K562 (cell line): ENCODE measurements around the gene CCL3. TPM values are rescaled to one million over a fixed set of nuclear protein-coding genes. Genes with fewer than 3 reads are reported as not detected.

Experiments
- ATAC-seq: fragments of 200-7000 bp; cut with Tn5 transposase; 3 replicates; pipeline ENCODE4 v1.9.1; 2020; ENCODE audit warnings: moderate library complexity
- BruUV-seq: library from RNA; stranded (reverse); fragments of 400-500 nt; replicated peaks from 2 replicates; lab custom pipeline; 2021; lab: Mats Ljungman, UMichigan
- CTCF ChIA-PET: fragments of 300-600 bp; formaldehyde crosslinking; extraction: SDS; loops from one replicate; lab custom pipeline; 2021; ENCODE audit warnings: low intra/inter-chr PET ratio; lab: Yijun Ruan, JAX
- POLR2A ChIA-PET: fragments of 300-600, 350-650 bp; sonication (Branson Sonifier 250); formaldehyde crosslinking; extraction: SDS; loops from one replicate; lab custom pipeline; 2021; ENCODE audit warnings: antibody characterized with exemption, inconsistent platforms; lab: Yijun Ruan, JAX
- DNase-seq, 4 experiments: peaks; one replicate each; pipeline versions ENCODE4 v3.0.0 to v3.0.0-alpha.2; 2011 to 2018; ENCODE audit warnings: low spot score in 3 of 4, mixed read lengths in 3 of 4; ENCODE audit errors: extremely low read depth in 1 of 4
- FAIRE-seq: peaks from 2 replicates; lab custom pipeline; 2011; peaks lifted over from hg19 to GRCh38; lab: Jason Lieb, UNC
- H2AFZ ChIP-seq: 2 replicates; pipeline ENCODE4 v1.6.0; 2011; ENCODE audit warnings: low read depth, low read length, control low read depth, inconsistent platforms
- H3K27ac ChIP-seq: fragments of 200-600 bp; 3 replicates; pipeline ENCODE4 v1.8.0; 2011; ENCODE audit warnings: low read depth, mild to moderate bottlenecking, control low read depth, inconsistent platforms, low read length, moderate library complexity, mixed read lengths; ENCODE audit errors: extremely low read depth
- H3K27me3 ChIP-seq, 2 experiments: fragments of 300-600 bp in 1 of 2; 2 replicates in 1 of 2; 3 replicates in 1 of 2; pipeline versions ENCODE4 v1.6.0 to v1.8.0; 2011; ENCODE audit warnings: inconsistent platforms in 2 of 2, low read length in 2 of 2, mild to moderate bottlenecking in 1 of 2, mixed read lengths in 1 of 2, moderate library complexity in 1 of 2; ENCODE audit not compliant: control insufficient read depth in 2 of 2, insufficient read depth in 2 of 2
- H3K36me3 ChIP-seq: fragments of 300-600 bp; 3 replicates; pipeline ENCODE4 v1.8.0; 2011; ENCODE audit warnings: mild to moderate bottlenecking, low read length, inconsistent platforms; ENCODE audit not compliant: control insufficient read depth, insufficient read depth
- H3K4me1 ChIP-seq, 2 experiments: fragments of 200-600 bp in 1 of 2; replicated peaks in 1 of 2; 2 replicates in 1 of 2; 3 replicates in 1 of 2; pipeline versions ENCODE4 v1.5.1 to v1.8.0; 2011; ENCODE audit warnings: inconsistent platforms in 2 of 2, low read length in 2 of 2, mild to moderate bottlenecking in 1 of 2, mixed read lengths in 1 of 2, moderate library complexity in 1 of 2; ENCODE audit not compliant: control insufficient read depth in 2 of 2, insufficient read depth in 2 of 2
- H3K4me2 ChIP-seq: 2 replicates; pipeline ENCODE4 v1.6.1; 2011; ENCODE audit warnings: low read length, control low read depth, inconsistent platforms, mixed read lengths; ENCODE audit not compliant: insufficient read depth
- H3K4me3 ChIP-seq: fragments of 200-600 bp; sonication (generic), shearing (Covaris generic); 2 replicates; pipeline ENCODE4 v1.5.1; 2016; ENCODE audit warnings: control low read depth, inconsistent platforms
- H3K79me2 ChIP-seq: fragments of 200-600 bp; 3 replicates; pipeline ENCODE4 v1.8.0; 2011; ENCODE audit warnings: low read length, inconsistent platforms; ENCODE audit not compliant: control insufficient read depth, insufficient read depth
- H3K9ac ChIP-seq, 2 experiments: 2 replicates each; pipeline versions ENCODE4 v1.6.0 to v1.6.1; 2011; ENCODE audit warnings: low read depth in 2 of 2, low read length in 2 of 2, control low read depth in 1 of 2, inconsistent platforms in 1 of 2, mild to moderate bottlenecking in 1 of 2, mixed read lengths in 1 of 2; ENCODE audit not compliant: insufficient read depth in 1 of 2
- H3K9me1 ChIP-seq: one replicate; pipeline ENCODE4 v1.6.0; 2011; ENCODE audit warnings: inconsistent platforms, mild to moderate bottlenecking, low read length, moderate library complexity; ENCODE audit not compliant: control insufficient read depth, insufficient read depth
- H3K9me3 ChIP-seq: replicated peaks from 2 replicates; pipeline ENCODE4 v1.5.1; 2011; ENCODE audit warnings: low read depth, low read length, inconsistent platforms; ENCODE audit not compliant: control insufficient read depth, insufficient read depth
- H4K20me1 ChIP-seq: replicated peaks from 2 replicates; pipeline ENCODE4 v1.6.1; 2011; ENCODE audit warnings: low read length, inconsistent platforms, mixed read lengths; ENCODE audit not compliant: control insufficient read depth, insufficient read depth
- DACH1 ChIP-seq: fragments of 450-650 bp; IDR thresholded peaks from 2 replicates; pipeline ENCODE4 v1.6.1; 2018; ENCODE audit not compliant: partially characterized antibody
- FIP1L1 ChIP-seq: fragments of 200-400 bp; formaldehyde crosslinking; IDR thresholded peaks from 2 replicates; pipeline ENCODE4 v1.6.1; 2018; ENCODE audit warnings: mild to moderate bottlenecking, low read depth, low read length; ENCODE audit not compliant: poor library complexity, severe bottlenecking
- KDM2B ChIP-seq: fragments of 250-450 bp; sonication (Bioruptor Pico); IDR thresholded peaks from 2 replicates; pipeline ENCODE4 v1.8.0; 2021; ENCODE audit warnings: mild to moderate bottlenecking, moderate library complexity
- MITF ChIP-seq: IDR thresholded peaks from 2 replicates; pipeline ENCODE4 v1.6.1; 2014; ENCODE audit warnings: antibody characterized with exemption
- NELFE ChIP-seq: IDR thresholded peaks from 2 replicates; pipeline ENCODE4 v1.6.1; 2011; ENCODE audit warnings: mild to moderate bottlenecking; ENCODE audit not compliant: insufficient read depth, insufficient read length
- NKRF ChIP-seq: fragments of 450-650 bp; IDR thresholded peaks from 2 replicates; pipeline ENCODE4 v1.6.1; 2016; ENCODE audit warnings: borderline replicate concordance
- NR2C1 ChIP-seq, 2 experiments: fragments of 450-650 bp; IDR thresholded peaks; 2 replicates each; pipeline ENCODE4 v1.6.1; 2017; ENCODE audit warnings: mild to moderate bottlenecking in 2 of 2, antibody characterized with exemption in 1 of 2, inconsistent platforms in 1 of 2, missing compliant biosample characterization in 1 of 2, missing genetic modification characterization in 1 of 2
- ZNF740 ChIP-seq, 3 experiments: fragments of 200-800 bp in 1 of 3; sonication (Bioruptor generic) in 1 of 3; sonication (generic) in 1 of 3; formaldehyde crosslinking in 1 of 3; IDR thresholded peaks; 2 replicates each; pipeline versions ENCODE4 v1.6.1 to v1.8.0; 2016 to 2022; ENCODE audit warnings: mild to moderate bottlenecking in 2 of 3, missing compliant biosample characterization in 2 of 3, missing genetic modification characterization in 2 of 3, missing genetic modification reagents in 1 of 3
- ZNF785 ChIP-seq: fragments of 250-450 bp; sonication (Bioruptor Pico); IDR thresholded peaks from 2 replicates; pipeline ENCODE4 v1.4.0; 2020; ENCODE audit warnings: mild to moderate bottlenecking
- whole genome bisulfite sequencing: fragments of 100-300 bp; shearing (Covaris generic); methylation state at CpG from one replicate; pipeline ENCODE4 v1.1.6; 2016; ENCODE audit warnings: low coverage, mixed read lengths; ENCODE audit not compliant: insufficient coverage; ENCODE audit errors: missing lambda C conversion rate; 5-methylcytosine and 5-hydroxymethylcytosine counted together
- in situ Hi-C: fragments of 300-500 bp; cut with MboI; formaldehyde crosslinking; loops from 4 replicates; pipeline ENCODE4 v1.15.0; 2018; ENCODE audit warnings: inconsistent platforms, mixed read lengths
- intact Hi-C: fragments of 100-400 bp; cut with micrococcal nuclease; formaldehyde crosslinking; loops from 2 replicates; pipeline ENCODE4 v1.14.2; 2022
- polyA plus RNA-seq, 8 experiments: library from polyadenylated mRNA; depleted of rRNA in 4 of 8; stranded (reverse) in 5 of 8; unstranded in 3 of 8; fragments of >200 nt; fragmentation: Nextera tagmentation in 2 of 8; fragmentation: Illumina TruSeq in 1 of 8; extraction: Ambion mirVana in 2 of 8; extraction: Trizol in 1 of 8; gene quantifications; 2 replicates each; pipeline versions ENCODE4 v1.2.1 to v1.2.3, GENCODE V29; 2011 to 2014; ENCODE audit warnings: inconsistent platforms in 1 of 8, missing spikeins in 1 of 8
- total RNA-seq, 7 experiments: library from RNA; depleted of rRNA in 6 of 7; stranded (reverse); fragments of >200 nt in 6 of 7; fragmentation: Illumina TruSeq in 2 of 7; extraction: Trizol in 2 of 7; gene quantifications; 2 replicates each; pipeline versions ENCODE4 v1.2.1 to v1.2.3, GENCODE V29; 2011 to 2021; ENCODE audit warnings: low replicate concordance in 1 of 7

Gene CCL3
- total and polyA plus RNA-seq, 9 of the 15 experiments (the other 6 are each of a cell fraction or from before 2014, with no cell fraction given), result 0.58 TPM; not detected in 8

GRCh38 chr17:36071751-36072150 lies 18.2 kb downstream of the CCL3 start:
- Histone ChIP-seq H3K9me1 (no peaks in the 10 kb centered on the region), H3K9ac (no peak overlapping the region), H3K9me3 (no peaks in the 10 kb centered on the region), H3K27me3 (peaks cover 2 to 14% of the 10 kb centered on the region in 2 experiments; a peak in 4 of 5 replicates), H3K36me3 (no peaks in the 10 kb centered on the region), H3K4me3 (no peak overlapping the region), H3K4me1 (no peaks in the 10 kb centered on the region; a peak in 1 of 5 replicates), H3K27ac (no peak overlapping the region), H3K4me2 (no peak overlapping the region), H2AFZ (no peak overlapping the region), H4K20me1 (no peaks in the 10 kb centered on the region), H3K79me2 (no peaks in the 10 kb centered on the region)
- WGBS, result 0% methylated on average over 2 of the region's 2 CpGs
- in situ Hi-C loops, result no loop called here
- DNase-seq (no peak), FAIRE-seq (no peak), ATAC-seq (no peak)
- CTCF ChIA-PET, result no interaction called here
- POLR2A ChIA-PET, result no interaction called here
- intact Hi-C loops, result loop anchor here (5.0 to 10.0 kb wide), 2 partner anchors 104 to 227 kb away; no protein-coding TSS in a partner anchor
- no TSS peak for BruUV-seq
- TF ChIP-seq NR2C1 (IDR thresholded peaks at IDR 0.05), result no peak
- no peak for TF ChIP-seq NR2C1 (tag; IDR thresholded peaks at IDR 0.05)
- TF ChIP-seq ZNF740 (CRISPR knock-in tag; IDR thresholded peaks at IDR 0.05), result no peak
- no peak for TF ChIP-seq ZNF740 (tag; IDR thresholded peaks at IDR 0.05)
- TF ChIP-seq MITF, result no peak
- no peak for TF ChIP-seq ZNF785
- no peak for TF ChIP-seq KDM2B (CRISPR knock-in tag)
- no peak for TF ChIP-seq FIP1L1
- no peak for TF ChIP-seq NKRF
- no peak for TF ChIP-seq DACH1
- no peak for TF ChIP-seq NELFE
